NCI-H2227 treated with DMSO at 0.1 percent for 48 hours (cell line): ENCODE data around the gene RSPH9.
"Not testable (repeated sequence)": the region's sequence is repeated elsewhere in the genome, so short reads cannot be mapped to it uniquely, and the experiment has no call there.

Experiments used
- DNase-seq: peaks from one replicate; lab custom pipeline; 2025; lab: John Stamatoyannopoulos, UW

The RSPH9 gene

GRCh38 chr6:43687079-43687436, 42.2 kb downstream of the RSPH9 start:
- DNase-seq: no peak

- peak; percentile 64 for DNase-seq
These were observed 42.9 kb downstream of the RSPH9 start, which contains the start of gene MRPS18A for GRCh38 chr6:43687437-43688347. MRPS18A (minus strand) TSS chr6:43687791; CDS start chr6:43687779, 12 bp downstream.

DNA sequence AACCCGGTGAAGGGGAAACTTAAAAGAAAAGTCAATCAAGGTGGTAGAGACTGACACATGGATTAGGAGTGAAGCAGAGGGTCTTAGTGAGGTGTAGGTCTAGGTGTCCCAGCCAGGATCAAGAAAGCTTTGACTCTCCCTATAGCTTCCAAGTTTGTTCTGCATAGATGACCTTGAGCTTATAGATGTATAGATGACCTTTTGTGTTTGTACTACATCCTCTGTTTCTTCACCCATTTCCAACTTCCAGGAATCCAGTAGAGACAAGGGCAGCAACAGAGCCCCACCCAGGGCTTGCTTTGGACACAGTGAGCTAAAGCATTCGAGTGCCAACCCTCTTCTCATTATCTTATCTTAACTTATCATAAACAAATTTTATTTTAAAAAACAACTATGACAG, 44.6 kb downstream of the RSPH9 start:
- DNase-seq: no peak

GRCh38 chr6:43695215-43695966, 50.6 kb downstream of the RSPH9 start:
- DNase-seq: no peak

- no peak for DNase-seq
These were observed 51.1 kb downstream of the RSPH9 start for GRCh38 chr6:43695967-43696291.

GRCh38 chr6:43697421-43697820, 52.6 kb downstream of the RSPH9 start:
- no peak for DNase-seq

DNA sequence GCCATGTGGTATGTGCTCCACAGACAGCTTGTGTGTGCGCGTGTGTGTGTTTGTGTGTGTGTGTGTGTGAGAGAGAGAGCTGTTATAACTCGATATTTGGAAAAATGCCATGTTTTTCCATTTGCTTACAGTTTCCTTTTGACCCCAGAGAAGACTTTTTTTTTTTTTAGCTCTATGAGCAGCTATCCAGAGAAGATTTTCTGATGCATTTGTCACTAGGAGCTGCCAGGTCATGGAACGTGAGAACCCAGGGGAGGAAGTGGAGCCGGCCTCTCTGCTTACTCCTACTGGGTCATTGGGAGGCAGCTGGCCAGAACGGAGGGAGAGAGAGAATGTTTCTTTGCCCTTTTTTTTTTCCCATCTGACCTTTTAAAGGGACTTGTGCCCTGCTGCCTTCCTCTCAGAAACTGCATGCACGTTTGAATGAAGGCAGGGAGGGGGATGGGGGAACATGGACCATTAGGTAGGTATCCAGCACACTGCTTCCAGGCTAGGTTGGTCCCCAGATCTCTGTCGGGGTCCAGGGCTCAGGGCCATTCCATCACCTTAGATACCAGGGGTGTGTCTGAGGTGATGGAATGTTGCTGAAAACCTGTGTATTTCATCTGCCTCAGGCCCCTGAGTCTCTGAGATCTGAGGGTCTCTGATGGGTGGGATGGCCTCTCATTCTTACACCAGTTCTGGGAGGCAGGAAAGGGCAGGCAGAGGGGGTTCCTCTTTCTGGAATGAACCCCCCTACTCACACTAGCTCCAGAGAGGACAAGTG, 53.9 kb downstream of the RSPH9 start:
- DNase-seq: no peak

DNA sequence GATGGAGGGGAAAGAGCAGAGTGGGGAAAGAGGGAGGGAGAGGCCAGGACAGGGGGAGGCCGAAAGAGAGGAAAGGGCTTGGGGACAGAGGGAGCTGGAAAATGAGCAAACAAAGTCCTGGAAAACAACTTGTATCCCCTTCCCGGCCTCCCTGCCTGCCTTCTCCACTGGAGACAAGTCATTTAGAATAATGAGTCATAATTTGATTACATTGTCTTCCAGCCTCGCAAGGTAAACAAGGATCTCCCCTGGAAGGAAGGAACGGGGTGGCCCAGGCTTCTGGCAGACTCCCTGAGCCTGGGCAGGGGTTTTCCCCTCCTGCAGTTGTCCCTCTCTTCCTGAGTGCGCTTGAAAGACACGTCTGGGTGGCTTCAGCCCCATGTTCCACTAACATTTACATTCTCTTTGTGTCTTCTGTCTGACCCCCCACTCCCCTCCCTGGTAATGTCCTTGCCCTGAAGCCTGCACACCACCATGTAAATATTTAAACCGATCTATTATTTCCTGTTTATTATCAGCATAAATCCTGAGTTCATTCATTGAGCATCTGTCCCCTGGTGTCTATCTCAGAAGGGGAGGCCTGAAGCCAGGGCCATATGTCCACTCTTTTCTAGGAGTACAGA, 54.8 kb downstream of the RSPH9 start:
- no peak for DNase-seq

DNA sequence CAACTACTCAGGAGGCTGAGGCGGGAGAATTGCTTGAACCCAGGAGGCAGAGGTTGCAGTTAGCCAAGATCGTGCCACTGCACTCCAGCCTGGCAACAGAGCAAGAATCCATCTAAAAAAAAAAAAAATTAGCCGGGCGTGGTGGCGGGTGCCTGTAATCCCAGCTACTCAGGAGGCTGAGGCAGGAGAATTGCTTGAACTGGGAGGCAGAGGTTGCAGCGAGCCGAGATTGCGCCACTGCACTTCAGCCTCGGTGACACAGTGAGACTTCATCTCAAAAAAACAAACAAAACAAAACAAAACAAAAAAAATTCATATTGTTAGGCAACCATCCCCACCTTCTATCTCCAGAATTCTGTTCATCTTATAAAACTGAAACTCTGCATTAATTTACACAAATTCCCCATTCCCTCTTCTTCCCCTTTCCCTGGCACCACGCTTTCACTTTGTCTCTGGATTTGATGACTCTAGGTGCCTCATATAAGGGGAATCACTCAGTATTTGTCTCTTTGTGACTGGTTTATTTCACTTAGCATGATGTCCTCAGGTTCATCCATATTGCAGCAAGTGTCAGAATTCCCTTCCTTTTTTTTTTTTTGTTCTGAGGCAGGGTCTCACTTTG, 56.2 kb downstream of the RSPH9 start:
- not testable (repeated sequence) for DNase-seq

- DNase-seq: no peak
These were observed 57.3 kb downstream of the RSPH9 start for GRCh38 chr6:43702171-43702533.

DNA sequence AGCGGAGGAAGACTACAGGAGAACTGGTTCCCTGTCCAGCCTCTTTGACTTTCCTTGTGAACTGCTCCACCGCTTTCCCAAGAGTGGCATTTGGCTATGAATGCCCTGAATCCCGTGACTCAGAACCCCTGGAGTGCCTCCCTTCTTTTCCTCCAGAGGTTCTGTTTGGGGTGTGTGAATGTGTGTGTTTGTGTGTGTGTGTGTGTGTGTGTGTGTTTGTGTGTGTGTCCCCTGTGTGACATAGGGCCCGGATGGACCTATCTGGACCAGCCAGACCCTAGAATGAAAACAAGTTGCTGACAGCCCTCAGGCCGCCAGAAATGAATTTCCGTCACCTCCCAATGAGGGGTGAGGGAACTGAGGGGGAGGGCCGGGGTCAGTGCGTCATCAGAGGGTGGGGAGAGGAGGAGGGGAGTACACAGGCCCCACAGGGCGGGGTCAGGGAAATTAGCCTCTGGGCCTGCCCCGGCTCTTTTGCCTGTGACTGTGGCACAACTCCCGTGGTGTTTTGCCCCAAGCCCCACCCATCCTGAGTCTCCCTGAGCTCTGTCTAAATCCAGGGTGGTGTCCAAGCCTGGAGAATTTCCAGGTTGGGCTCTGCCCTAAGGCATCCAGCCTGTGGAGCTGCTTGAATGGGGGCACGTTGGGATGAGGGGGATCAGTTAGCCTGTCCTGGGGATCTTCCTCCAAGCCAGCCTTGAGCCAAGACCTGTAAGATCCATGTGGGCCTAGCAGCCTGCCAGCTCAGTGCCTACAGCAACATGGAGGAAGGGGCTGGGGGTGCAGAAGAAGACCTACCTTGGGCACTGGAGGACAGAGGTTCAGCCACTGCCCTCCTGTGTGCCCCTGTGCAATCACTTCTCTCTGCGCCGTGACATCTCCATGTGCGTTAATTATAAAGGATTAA, 58.0 kb downstream of the RSPH9 start:
- DNase-seq: peak; percentile 79

- no peak for DNase-seq
These were observed 58.9 kb downstream of the RSPH9 start for GRCh38 chr6:43703512-43704429.

- no peak for DNase-seq
These were observed 61.2 kb downstream of the RSPH9 start for GRCh38 chr6:43705996-43706395.

- DNase-seq: no peak
These were observed 62.0 kb downstream of the RSPH9 start for GRCh38 chr6:43706788-43707187.

- DNase-seq: no peak
These were observed 62.4 kb downstream of the RSPH9 start for GRCh38 chr6:43707269-43707668.

- no peak for DNase-seq
These were observed 62.9 kb downstream of the RSPH9 start for GRCh38 chr6:43707767-43708166.

DNA sequence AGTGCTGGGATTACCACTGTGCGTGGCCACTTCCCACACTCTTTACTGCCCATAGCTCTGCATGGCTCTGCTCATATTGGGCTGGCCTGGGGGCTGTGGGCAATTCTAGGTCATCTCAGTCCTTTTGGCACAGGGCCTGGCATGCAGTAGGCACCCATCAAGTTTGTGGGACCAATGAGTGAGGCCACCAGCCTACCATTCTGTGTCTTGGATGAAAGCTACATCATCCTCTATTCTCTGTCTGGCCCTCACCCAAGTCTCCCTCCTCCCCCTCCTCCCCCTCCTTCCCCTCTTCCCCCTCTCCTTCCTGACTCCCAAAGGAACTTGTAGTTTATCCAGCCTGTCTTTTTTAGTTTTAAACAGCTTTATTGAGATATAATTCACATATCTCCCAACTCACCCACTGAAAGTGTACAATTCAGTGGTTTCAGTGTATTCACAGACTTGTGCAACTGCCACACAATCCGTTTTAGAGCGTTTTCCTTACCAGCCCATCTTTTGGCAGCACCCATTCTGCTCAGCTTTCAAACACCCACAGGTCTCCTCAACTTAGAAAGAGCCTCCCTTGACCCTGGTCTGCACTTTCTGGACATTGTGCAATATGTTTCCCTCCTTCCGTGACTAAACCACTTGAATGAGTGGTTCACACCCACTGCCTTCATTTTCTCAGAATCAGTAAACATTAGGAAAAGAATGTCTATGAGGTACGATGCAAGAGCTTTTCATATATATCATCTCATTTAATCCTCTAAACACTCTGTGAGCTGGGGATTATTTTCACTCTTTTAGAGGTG, 64.2 kb downstream of the RSPH9 start:
- no peak for DNase-seq

DNA sequence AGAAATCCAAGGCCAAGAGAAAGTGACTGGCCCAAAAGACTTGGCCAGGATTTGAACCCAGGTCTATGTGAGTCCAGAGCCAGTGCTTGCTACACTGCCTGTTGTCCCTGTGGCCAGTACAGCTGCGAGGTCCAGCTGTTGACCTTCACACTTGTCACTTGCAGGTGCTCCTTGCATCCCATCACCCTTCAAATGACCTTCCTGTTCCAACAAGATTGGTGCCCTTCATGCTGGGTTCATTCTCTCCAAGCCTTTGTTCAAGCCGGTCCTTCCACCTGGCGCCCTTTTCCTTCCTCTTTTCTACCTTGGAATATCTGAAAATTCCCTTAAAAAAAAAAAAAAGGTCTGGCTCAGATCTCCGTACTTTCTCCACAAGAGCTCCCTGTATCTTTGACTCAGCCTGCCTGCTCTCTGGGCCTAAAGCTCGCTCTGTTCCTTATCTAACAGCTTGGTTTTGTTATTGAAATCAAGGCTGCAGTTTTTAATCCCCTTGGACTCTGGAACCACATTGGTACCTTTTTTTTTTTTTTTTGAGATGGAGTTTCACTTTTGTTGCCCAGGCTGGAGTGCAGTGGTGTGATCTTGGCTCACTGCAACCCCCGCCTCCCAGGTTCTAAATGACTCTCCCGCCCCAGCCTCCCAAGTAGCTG, 64.9 kb downstream of the RSPH9 start:
- no peak for DNase-seq
